ENCODE data around the gene TLR2.

The TLR2 gene, protein sequence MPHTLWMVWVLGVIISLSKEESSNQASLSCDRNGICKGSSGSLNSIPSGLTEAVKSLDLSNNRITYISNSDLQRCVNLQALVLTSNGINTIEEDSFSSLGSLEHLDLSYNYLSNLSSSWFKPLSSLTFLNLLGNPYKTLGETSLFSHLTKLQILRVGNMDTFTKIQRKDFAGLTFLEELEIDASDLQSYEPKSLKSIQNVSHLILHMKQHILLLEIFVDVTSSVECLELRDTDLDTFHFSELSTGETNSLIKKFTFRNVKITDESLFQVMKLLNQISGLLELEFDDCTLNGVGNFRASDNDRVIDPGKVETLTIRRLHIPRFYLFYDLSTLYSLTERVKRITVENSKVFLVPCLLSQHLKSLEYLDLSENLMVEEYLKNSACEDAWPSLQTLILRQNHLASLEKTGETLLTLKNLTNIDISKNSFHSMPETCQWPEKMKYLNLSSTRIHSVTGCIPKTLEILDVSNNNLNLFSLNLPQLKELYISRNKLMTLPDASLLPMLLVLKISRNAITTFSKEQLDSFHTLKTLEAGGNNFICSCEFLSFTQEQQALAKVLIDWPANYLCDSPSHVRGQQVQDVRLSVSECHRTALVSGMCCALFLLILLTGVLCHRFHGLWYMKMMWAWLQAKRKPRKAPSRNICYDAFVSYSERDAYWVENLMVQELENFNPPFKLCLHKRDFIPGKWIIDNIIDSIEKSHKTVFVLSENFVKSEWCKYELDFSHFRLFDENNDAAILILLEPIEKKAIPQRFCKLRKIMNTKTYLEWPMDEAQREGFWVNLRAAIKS

DNA sequence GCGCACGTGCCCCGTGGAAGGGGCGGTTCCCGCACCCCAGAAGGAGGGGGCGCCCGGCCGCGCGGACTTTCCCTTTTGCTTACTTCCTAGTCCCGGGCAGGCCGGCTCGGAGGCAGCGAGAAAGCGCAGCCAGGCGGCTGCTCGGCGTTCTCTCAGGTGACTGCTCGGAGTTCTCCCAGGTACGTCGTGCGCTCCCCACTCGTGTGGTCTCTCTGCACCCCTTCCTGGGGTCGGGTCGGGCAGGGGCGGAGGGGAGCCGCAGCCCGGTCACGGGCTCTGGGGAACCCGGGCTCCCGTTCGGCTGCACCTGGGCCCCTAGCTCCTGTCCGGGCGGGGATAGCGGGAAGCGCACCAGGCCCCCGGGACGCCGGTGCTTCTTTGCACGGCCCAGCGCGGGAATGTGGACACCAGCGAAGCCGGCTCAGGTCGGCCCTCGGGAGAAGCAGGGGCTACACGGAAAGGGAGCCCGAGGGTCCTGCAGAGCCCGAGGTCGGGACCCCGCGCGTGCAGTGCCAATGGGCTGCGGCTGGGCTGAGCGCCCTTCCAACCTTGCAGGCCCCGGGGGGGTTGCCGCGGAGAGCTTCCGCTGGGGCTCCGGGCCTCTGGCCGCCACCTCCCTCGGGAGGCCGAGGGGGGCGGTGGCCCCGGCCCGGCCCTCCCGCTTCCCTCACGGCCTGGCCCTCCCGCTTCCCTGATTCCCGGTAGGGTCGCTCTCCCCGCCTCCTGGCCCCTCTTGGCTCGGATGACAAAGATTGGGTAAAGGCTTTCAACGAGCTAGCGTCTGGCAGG, at the start of gene TLR2:
Gene TLR2 (plus strand): TSS at position 99 of the 789 bp plus-strand sequence. CDS start 18,628 bp downstream, outside the sequence.
- DNase-seq (ENCODE audit: low spot score): peak; percentile 67

DNA sequence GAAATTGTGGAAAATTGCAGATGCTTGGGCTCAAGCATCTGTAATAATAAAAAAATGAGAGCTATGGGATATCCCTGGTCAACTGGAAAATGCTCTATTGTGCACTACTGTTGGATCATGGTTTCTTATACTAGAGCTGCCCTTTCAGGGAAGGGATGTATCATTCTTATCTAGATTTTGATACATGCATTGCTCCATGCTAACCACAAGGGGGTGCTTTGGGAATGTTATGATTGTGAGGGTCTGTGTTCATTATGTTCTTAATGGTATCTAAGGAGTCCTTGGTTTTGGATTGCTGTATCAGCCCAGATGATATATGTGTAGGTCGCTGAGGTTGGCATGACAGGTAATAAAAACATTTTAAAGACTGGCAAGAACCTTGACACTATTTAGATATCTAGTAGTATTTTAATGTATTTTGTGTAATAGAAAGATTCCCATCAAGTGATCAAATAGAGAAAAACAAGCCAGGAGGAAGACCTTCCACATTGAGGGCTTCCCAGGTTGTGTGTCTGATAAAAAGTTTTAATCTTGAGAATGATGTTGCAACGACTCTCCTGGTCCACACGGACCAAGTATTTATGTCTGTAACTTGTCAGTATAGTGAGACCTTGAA, 49.2 kb upstream of the TLR2 start:
- DNase-seq (ENCODE audit: low spot score): peak; percentile 47

DNA sequence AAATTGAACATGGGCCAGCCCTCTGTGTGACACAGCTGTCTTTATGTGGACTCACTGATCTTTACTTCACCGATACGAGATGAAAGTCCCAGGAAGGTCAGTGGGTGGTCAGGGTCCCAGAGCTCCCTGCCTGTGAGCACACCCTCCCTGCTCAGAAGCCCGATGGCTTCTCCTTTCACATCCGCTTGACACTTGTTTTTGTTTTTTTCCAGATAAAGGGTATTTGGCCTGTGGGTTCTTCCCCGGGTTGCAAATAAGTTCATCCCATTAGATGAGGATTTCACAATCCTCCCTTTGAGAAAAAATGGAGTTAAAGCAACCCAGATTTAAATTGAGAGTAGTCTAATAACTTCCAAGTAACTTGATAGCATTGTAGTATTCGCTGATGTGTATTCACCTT, 48.2 kb upstream of the TLR2 start:
- DNase-seq (ENCODE audit: low spot score): no peak

DNA sequence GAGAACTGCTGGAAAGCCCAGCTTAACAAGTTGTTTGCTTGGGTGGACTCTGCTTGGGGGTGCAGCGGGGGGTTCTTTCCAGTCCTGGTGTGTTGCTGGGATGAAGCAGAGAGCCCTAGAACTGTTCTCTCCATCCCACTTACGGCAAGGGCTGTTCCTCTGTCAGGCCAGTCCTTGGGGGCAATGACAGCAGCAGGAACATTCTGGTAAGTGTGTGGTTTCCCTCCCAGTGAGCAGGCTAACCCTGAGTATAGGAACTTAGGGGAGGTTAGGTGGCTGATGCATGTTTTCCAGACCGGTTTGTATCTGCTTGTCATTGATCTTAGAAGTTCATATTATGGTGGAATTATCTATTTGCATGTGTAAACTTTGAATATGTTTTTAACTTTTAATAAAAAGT, 46.9 kb upstream of the TLR2 start:
- DNase-seq (ENCODE audit: low spot score): no peak

DNA sequence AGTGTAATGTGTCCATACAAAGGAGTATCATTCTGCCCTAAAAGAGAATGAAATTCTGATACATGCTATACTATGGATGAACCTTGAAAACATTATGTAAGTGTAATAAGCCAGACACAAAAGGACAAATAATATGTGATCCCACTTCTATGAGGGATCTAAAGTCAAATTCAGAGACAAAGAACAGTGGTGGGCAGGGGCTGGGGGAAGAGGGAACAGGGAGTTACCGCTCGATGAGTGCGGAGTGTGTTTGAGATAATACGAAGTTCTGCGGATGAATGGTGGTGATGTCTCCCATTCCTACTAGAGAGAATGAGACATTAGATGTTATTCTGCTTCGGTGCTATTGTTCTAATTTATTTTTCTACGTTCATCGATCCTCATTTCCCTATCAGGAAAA, 46.1 kb upstream of the TLR2 start:
- DNase-seq (ENCODE audit: low spot score): no peak

DNA sequence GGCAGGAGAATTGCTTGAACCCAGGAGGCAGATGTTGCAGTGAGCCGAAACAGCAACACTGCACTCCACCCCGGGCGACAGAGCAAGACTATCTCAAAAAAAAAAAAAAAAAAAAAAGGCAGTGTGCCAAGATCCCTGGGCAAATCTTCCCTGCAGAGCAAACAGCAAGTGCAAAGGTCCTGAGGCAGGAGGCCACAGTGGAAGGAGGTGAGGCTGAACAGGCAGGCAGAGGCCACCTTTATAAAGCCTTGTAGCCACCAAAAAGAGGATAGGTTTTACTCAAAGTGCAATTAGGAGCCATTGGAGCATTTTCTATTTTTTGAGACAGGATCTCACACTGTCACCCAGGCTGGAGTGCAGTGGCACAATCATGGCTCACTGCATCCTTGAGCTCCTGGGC, 45.1 kb upstream of the TLR2 start:
- DNase-seq (ENCODE audit: low spot score): no peak

DNA sequence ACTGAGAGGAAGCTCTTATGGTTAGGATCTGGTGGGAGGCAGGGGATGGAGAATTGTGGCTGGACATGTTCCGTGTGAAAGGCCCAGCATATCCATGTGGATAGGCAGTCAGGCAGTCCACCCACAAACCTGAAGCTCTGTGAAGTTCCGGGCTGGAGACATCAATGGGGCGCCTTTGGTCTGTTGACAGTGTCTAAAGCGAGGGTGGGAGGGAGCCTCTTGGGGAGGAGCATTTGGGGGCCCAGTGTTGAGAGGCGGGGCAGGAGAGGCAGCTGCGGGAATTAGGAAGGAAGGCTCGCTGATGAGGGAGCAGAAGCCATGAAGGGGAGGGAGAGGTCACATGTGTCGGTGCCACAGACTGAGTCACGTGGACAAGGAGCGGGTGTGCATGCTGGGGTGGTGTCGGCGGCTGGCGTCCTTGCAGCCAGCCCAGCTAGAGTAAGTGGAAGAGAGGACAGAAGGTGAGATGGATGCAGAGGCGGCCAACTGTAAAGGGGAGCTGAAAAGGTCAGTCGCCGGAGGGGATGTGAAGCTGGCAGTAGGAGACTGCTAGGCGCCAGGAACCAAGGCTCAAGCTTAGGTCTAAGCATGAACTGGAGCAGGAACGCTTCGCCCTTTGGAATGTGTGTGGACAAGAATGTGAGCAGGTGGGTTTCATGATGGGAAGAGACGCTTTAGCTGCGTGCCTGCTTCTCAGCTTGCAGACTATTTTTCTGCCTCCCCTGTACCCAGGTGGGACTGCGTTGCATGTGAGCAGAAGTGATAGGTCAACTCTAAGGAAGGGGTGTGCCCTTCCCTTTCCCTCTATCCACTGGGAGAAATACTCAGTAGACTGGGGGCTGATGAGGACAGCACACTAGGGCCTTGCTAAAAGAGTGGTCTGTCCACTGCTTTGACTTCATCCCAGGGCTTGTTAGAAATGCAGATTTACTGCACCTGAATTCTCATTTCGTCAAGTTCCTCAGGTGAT, 44.0 kb upstream of the TLR2 start:
- DNase-seq (ENCODE audit: low spot score): no peak

DNA sequence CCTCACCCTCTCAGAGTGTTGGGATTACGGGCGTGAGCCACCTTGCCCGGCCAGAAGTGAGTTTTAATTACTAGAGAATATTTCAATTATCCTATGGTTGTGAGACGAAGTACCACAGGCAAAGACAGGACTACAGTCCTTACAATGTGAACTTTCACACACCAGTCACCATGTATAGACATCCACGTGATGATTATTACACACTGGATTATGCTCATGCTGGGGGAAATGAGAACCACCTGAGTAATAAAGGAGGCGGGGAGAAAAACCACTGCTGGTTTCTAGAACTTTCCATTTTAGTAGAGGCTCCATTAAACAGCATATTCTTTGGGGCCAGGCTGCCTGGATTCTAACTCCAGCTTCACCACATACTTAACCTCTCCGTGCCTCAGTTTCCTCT, 42.5 kb upstream of the TLR2 start:
- DNase-seq (ENCODE audit: low spot score): no peak

DNA sequence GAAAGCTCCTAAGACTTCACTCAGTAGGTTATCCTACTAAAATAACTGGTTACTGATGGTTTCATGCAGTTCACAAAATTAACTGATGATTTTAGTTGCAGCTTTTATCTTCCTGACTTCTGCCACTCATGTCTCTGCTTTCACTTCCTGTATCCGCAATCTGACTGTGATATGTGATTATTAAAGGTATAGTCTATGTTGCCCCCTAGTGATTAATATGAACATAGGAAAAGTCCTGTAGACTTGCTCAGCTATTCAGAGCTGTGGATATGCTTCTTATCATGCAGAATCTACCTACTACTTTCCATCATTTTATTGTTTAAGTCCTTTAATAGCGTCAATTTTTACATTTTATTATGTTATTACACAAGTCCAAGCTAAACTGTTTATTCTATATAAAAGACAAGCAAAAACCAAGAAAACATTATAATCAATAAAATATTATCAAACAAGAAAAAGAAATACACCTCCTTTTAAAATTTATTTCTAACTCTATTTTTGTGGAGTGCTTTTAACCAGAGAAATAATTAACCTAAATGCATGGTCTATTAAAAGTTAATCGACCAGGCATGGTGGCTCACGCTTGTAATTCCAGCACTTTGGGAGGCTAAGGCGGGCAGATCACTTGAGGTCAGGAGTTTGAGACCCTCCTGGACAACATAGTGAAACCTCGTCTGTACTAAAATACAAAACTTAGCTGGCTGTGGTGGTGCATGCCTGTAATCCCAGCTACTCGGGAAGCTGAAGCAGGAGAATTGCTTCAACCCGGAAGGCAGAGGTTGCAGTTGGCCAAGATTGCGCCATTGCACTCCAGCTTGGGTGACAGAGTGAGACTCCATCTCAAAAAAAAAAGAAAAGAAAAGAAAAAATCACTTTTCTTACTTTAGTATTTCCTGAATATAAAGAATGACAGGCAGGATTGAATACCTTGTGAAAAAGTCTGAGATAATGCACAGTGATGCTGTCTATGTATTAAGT, 40.4 kb upstream of the TLR2 start:
- peak; percentile 58 for DNase-seq (ENCODE audit: low spot score)

DNA sequence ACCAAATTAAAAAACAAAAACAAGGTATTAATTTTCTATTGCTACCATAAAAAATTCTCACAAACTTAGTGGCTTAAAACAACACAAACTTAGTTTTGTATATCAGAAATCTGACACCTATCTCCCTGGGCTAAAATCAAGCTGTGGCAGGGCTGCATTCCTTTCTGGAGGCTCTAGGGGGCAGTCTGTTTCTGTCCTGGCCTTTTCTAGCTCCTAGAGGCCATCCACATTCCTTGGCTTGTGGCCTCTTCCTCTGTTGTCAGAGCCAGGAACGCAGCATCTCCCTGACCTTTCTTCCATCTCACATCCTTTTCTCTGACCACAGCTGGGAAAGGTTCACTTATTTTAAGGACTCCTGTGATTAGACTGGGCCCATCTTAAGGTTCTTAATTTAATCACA, 38.9 kb upstream of the TLR2 start:
- DNase-seq (ENCODE audit: low spot score): no peak

DNA sequence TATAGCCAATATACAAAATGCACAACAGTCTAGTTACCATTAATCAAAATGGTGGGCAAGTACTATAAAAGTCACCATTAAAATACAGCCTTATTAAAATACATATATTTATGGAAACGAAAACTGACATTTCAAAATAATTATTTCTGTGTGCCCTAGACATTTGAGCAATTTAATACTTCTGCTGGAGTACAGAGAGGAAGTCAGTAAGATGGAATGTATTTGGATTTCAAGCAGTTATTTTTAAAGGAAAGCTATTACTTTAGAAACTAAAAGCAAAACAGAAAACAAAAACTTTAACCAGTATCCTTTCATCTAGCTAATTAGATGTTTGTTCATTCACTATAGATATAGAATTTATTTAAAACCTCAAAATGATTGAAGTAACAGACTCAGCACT, 37.8 kb upstream of the TLR2 start:
- DNase-seq (ENCODE audit: low spot score): no peak

DNA sequence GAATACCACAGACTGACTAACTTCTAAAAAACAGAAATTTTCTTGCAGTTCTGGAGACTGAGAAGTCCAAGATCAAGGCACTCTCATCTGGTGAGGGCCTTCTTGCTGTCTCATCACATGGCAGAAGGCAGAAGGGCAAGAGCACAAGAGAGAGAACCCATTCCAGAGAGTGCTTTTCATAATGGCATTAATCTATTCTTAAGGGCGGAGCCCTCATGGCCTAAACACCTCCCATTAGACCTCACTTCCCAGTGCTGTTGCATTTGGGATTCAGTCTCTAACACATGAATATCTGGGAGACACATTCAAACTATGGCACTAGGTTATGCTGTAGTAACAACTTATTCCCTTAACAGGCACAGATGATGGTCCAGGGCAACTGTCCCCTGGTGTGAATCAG, 37.1 kb upstream of the TLR2 start:
- DNase-seq (ENCODE audit: low spot score): no peak

DNA sequence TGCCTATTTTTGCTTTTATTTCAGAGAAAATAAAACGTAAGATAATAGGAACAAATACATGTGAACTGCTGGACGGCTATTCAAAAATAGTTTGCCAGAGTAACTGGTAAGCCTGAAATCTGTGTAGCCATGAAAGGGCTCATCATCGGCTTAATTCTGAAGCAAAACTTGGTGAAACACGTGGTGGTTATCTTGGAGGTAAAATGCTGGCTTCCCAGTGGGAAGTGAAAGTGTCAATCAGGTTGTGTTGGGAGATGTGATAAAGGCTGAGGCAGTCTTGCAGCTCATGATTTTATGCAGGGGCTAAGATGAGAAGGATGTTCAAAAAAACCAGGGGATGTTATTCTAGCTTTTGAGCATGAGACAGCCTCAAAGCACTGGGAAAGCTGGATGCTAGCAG, 36.1 kb upstream of the TLR2 start:
- DNase-seq (ENCODE audit: low spot score): no peak

DNA sequence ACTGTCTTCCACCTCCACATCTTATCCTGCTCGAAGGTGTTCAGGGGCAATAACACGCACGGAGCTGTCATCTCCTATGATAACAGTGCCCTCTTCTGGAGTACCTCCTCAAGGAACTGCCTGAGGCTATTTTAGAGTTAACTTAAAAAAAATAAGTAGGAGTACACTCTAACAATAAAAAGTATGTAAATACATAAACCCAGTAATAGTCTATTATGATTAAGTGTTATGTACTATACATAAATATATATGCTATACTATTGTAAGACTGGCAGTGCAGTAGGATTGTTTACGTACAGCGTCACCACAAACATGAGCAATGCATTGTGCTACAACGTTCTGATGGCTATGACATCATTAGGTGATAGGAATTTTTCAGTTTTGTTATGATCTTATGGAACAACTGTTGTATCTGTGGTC, 34.5 kb upstream of the TLR2 start:
- no peak for DNase-seq (ENCODE audit: low spot score)

DNA sequence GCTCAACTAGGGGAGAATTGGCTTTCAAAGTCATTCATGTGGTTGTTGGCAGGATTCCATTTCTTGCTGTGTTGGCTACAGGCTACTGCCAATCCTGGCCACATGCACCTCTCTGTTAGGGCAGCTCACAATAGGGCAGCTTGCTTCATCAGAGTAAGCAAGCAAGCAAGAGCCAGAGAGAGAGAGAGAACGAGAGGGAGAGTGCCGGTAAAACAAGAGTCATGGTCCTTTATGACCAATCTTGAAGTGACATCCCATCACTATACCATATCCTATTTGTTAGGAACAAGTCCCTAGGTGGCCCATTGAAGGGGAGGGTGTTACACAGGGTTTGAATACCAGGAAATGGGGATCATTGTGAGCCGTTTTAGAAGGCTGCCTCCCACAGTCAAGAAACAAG, 33.0 kb upstream of the TLR2 start:
- no peak for DNase-seq (ENCODE audit: low spot score)

DNA sequence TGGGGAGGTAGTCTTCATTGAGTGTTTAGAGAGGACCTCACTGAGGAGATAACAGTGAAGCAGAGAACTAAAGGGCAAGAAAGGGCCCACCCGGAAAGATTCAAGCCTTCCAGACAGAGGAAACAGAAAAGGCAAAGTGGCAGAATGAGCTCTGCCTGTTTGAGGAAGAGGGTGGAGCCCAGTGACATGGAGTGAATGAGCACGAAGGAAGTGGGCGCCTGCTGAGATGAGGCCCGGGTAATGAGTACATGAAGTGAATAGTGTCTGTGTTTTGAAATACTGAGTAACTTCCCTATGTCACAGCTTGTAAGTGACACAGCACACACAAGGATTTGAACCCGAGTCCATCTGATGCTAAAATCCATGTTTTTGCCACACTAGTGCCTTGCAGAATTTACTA, 32.5 kb upstream of the TLR2 start:
- DNase-seq (ENCODE audit: low spot score): peak; percentile 4

DNA sequence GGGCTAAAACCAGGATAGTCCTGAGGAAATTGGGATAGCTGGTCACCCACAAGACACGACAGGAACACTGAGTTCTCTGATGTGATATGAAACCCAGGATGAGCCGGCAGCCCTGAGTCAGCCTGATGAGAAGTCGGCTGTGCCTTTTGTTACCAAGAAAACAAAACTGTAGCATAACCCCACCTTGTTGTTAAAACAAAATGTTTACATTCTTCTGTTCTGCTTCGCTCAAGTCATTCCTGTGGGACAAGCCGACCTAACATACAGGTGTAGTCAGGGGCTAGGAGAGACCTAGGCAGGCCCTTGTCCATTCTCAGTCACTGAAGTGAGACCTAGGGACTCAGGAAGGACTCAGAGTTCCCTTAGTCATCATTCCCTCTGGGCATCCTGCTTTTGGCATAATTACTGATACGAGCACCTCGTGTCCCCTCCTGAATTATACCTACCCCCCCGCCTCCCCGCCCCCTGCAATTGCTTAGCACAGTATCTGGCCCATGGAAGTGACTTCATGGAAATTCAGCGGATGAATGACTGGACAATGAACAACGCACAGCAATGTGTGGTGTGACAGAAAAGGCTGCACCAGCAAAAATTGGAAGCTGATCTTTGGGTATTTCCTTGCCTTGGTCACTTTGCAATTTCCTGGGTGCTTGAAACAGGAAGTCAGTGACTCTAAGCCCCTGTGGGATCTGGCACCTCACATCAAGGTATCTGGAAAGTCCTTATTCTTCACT, 31.9 kb upstream of the TLR2 start:
- DNase-seq (ENCODE audit: low spot score): peak; percentile 3

DNA sequence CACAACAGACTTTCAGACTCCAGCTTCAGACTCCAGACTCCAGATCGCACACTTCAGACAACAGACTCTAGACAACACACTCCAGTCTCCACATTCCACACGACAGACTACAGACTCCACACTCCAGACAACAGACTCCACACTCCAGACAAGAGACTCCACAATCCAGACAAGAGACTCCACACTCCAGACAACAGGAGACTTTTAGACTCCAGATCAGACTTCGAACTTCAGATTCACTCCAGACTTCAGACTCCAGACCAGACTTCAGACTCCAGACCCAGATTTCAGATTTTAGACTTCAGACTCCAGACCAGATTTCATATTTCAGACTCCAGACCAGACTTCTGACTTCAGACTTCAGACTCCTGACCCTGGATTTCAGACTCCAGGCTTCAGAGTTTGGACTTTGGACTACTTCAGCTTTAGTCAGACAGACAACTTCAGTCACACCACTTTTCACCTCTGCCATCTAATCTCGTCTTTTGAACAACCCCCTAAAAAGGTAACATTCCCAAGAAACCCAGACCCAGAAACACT, 29.0 kb upstream of the TLR2 start:
- DNase-seq (ENCODE audit: low spot score): no peak

DNA sequence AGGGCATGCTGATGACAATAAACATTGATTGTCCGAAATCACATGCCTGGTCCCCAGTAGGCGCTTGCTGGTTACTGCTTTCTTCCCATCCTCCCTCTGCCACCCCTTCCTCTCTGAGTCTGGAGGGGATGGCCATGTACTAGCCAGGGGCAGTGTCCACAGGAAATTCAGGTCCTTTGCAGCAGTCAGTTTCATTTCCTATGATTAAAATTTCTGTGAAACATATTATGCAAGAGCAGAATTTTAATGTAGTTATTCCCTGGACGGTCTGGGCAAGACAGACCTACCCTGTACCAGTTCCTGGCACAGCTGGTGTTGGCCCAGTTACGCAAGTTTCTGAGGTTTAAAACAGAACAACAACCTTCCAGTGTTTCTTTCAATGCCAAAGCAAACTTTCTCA, 28.2 kb upstream of the TLR2 start:
- DNase-seq (ENCODE audit: low spot score): no peak

Data from D341Med (cell line).